Spleen (tissue), 7 donors: ENCODE results near the gene FNBP1.

Experiments
- POLR2A ChIP-seq, 3 donors: fragments of 450-650 bp; IDR thresholded peaks; one replicate each; pipeline ENCODE4 v1.5.1; 2017; ENCODE audit warnings: antibody characterized with exemption in 3 of 3, mild to moderate bottlenecking in 1 of 3
- TF ChIP-seq, protein P1 (sequence below), 11 experiments: fragments of 200-600 bp in 7 of 11; fragments of 450-650 bp in 4 of 11; sonication (generic) in 4 of 11; IDR thresholded peaks in 8 of 11; conservative IDR thresholded peaks in 3 of 11; 1 replicate in 7 of 11; 2 replicates in 4 of 11; pipeline versions ENCODE4 v1.4.0 to v1.8.0; 2016 to 2021; ENCODE audit warnings: antibody characterized with exemption in 11 of 11, inconsistent platforms in 4 of 11, mild to moderate bottlenecking in 1 of 11
- donor health status: DM: no; HTN: no; CAD: no; lungs with moderate emphysema.
- donor health status: DM: no; HTN: no; CAD: no.
- donor health status: DM: no; HTN: no; CAD: no.

- TF ChIP-seq, protein P1, sequence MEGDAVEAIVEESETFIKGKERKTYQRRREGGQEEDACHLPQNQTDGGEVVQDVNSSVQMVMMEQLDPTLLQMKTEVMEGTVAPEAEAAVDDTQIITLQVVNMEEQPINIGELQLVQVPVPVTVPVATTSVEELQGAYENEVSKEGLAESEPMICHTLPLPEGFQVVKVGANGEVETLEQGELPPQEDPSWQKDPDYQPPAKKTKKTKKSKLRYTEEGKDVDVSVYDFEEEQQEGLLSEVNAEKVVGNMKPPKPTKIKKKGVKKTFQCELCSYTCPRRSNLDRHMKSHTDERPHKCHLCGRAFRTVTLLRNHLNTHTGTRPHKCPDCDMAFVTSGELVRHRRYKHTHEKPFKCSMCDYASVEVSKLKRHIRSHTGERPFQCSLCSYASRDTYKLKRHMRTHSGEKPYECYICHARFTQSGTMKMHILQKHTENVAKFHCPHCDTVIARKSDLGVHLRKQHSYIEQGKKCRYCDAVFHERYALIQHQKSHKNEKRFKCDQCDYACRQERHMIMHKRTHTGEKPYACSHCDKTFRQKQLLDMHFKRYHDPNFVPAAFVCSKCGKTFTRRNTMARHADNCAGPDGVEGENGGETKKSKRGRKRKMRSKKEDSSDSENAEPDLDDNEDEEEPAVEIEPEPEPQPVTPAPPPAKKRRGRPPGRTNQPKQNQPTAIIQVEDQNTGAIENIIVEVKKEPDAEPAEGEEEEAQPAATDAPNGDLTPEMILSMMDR (IDR thresholded peaks at IDR 0.05 in 8 of 11, conservative IDR thresholded peaks at IDR 0.05 in 3 of 11): no peak
- TF ChIP-seq POLR2A (IDR thresholded peaks at IDR 0.05): no peak
These were observed 2.9 kb upstream of the FNBP1 start for GRCh38 chr9:130045725-130046450.
